ENCODE measurements around the gene UTS2R. TPM values are rescaled to one million over a fixed set of nuclear protein-coding genes. Genes with fewer than 3 reads are reported as not detected.

UTS2R gene
- total RNA-seq, 2 donors from 2014 or later, result not detected

GRCh38 chr17:82324566-82325285 lies 46.8 kb upstream of the UTS2R start:
- TF ChIP-seq POLR2A (IDR thresholded peaks at IDR 0.05) (no peak), POLR2AphosphoS5 (IDR thresholded peaks at IDR 0.05) (no peak), CTCF (IDR thresholded peaks at IDR 0.05) (no peak)
- no peaks in the 10 kb centered on the region for H3K4me1 ChIP-seq (replicated peaks)
- intact Hi-C loops (cut with DNase I), result loop anchor here (5.0 kb wide), 1 partner anchor 117 kb away; no protein-coding TSS in a partner anchor
- no peaks in the 10 kb centered on the region for H3K9me3 ChIP-seq
- no peak overlapping the region for H3K4me3 ChIP-seq
- DNase-seq (ENCODE audit: low spot score), result no peak
- no peaks in the 10 kb centered on the region for H3K36me3 ChIP-seq
- no peaks in the 10 kb centered on the region for H3K27me3 ChIP-seq (replicated peaks; ENCODE audit: insufficient read depth)
- H3K27ac ChIP-seq, result no peak overlapping the region
- WGBS, result 65% methylated on average over 25 of the region's 25 CpGs

- Histone ChIP-seq H3K27me3 (replicated peaks; ENCODE audit: insufficient read depth) (no peaks in the 10 kb centered on the region), H3K9me3 (no peaks in the 10 kb centered on the region), H3K27ac (no peak overlapping the region), H3K4me1 (replicated peaks) (peaks cover 4% of the 10 kb centered on the region), H3K4me3 (no peak overlapping the region), H3K36me3 (no peaks in the 10 kb centered on the region)
- no peak for DNase-seq (ENCODE audit: low spot score)
- intact Hi-C loops (cut with DNase I), result no loop called here
- no peak for TF ChIP-seq POLR2AphosphoS5 (IDR thresholded peaks at IDR 0.05)
- WGBS, result 96% methylated on average over 29 of the region's 30 CpGs
Observed at GRCh38 chr17:82325286-82326180, 46.0 kb upstream of the UTS2R start.

GRCh38 chr17:82327289-82327688 lies 44.3 kb upstream of the UTS2R start:
- TF ChIP-seq CTCF (IDR thresholded peaks at IDR 0.05), result no peak
- no peak for TF ChIP-seq POLR2AphosphoS5 (IDR thresholded peaks at IDR 0.05)
- TF ChIP-seq POLR2A (IDR thresholded peaks at IDR 0.05), result no peak
- Histone ChIP-seq H3K9me3 (no peaks in the 10 kb centered on the region), H3K36me3 (no peaks in the 10 kb centered on the region), H3K27me3 (replicated peaks; ENCODE audit: insufficient read depth) (no peaks in the 10 kb centered on the region), H3K4me1 (replicated peaks) (peaks cover 5% of the 10 kb centered on the region), H3K4me3 (no peak overlapping the region), H3K27ac (no peak overlapping the region)
- no peak for DNase-seq (ENCODE audit: low spot score)
- 67% methylated on average over 15 of the region's 15 CpGs for WGBS
- intact Hi-C loops (cut with DNase I), result no loop called here

- Histone ChIP-seq H3K27ac (no peak overlapping the region), H3K27me3 (replicated peaks; ENCODE audit: insufficient read depth) (no peaks in the 10 kb centered on the region), H3K36me3 (no peaks in the 10 kb centered on the region), H3K4me3 (no peak overlapping the region), H3K4me1 (replicated peaks) (peaks cover 5% of the 10 kb centered on the region), H3K9me3 (no peaks in the 10 kb centered on the region)
- WGBS, result 58% methylated on average over 16 of the region's 16 CpGs
- no peak for TF ChIP-seq POLR2AphosphoS5 (IDR thresholded peaks at IDR 0.05)
- DNase-seq (ENCODE audit: low spot score), result no peak
- intact Hi-C loops (cut with DNase I), result no loop called here
Observed at GRCh38 chr17:82327757-82328140, 43.8 kb upstream of the UTS2R start.

GRCh38 chr17:82328141-82328993 lies 43.2 kb upstream of the UTS2R start:
- DNase-seq (ENCODE audit: low spot score), result no peak
- H3K27ac ChIP-seq, result no peak overlapping the region
- H3K4me1 ChIP-seq (replicated peaks), result peaks cover 9% of the 10 kb centered on the region
- no peaks in the 10 kb centered on the region for H3K9me3 ChIP-seq
- H3K4me3 ChIP-seq, result no peak overlapping the region
- 68% methylated on average over 22 of the region's 28 CpGs for WGBS
- no peak for TF ChIP-seq POLR2AphosphoS5 (IDR thresholded peaks at IDR 0.05)
- TF ChIP-seq CTCF (IDR thresholded peaks at IDR 0.05), result no peak
- no peak for TF ChIP-seq POLR2A (IDR thresholded peaks at IDR 0.05)
- no peaks in the 10 kb centered on the region for H3K27me3 ChIP-seq (replicated peaks; ENCODE audit: insufficient read depth)
- intact Hi-C loops (cut with DNase I), result no loop called here
- no peaks in the 10 kb centered on the region for H3K36me3 ChIP-seq
